NT2/D1 (cell line): ENCODE measurements around the gene PI4KA.

Experiments used
- DNase-seq: peaks from one replicate; pipeline ENCODE4 v3.0.0-alpha.2; 2011; ENCODE audit warnings: low read depth, low spot score
- H3K27me3 ChIP-seq: 2 replicates; pipeline ENCODE4 v1.6.0; 2011; ENCODE audit warnings: mild to moderate bottlenecking; ENCODE audit not compliant: insufficient read length, insufficient read depth
- H3K36me3 ChIP-seq: 2 replicates; pipeline ENCODE4 v1.6.1; 2011; ENCODE audit warnings: mild to moderate bottlenecking, low read length, mixed read lengths; ENCODE audit not compliant: insufficient read depth, insufficient read length
- H3K4me1 ChIP-seq: 2 replicates; pipeline ENCODE4 v1.5.1; 2011; ENCODE audit not compliant: insufficient read depth, insufficient read length
- H3K4me3 ChIP-seq: 2 replicates; pipeline ENCODE4 v1.5.1; 2011; ENCODE audit warnings: low read depth; ENCODE audit not compliant: insufficient read length
- H3K9ac ChIP-seq: 2 replicates; pipeline ENCODE4 v1.6.0; 2011; ENCODE audit warnings: low read depth; ENCODE audit not compliant: insufficient read length
- H3K9me3 ChIP-seq: 2 replicates; pipeline ENCODE4 v1.5.1; 2011; ENCODE audit warnings: mild to moderate bottlenecking, low read length; ENCODE audit not compliant: insufficient read depth
- SUZ12 ChIP-seq: IDR thresholded peaks from 2 replicates; pipeline ENCODE4 v1.6.1; 2011; ENCODE audit not compliant: insufficient read length, insufficient read depth; ENCODE audit errors: extremely low read depth
- YY1 ChIP-seq: IDR thresholded peaks from 2 replicates; pipeline ENCODE4 v1.6.1; 2011; ENCODE audit not compliant: insufficient read length, insufficient read depth
- ZNF274 ChIP-seq: IDR thresholded peaks from 2 replicates; pipeline ENCODE4 v1.6.1; 2011; ENCODE audit warnings: mild to moderate bottlenecking, low read depth, low read length

Gene PI4KA

DNA sequence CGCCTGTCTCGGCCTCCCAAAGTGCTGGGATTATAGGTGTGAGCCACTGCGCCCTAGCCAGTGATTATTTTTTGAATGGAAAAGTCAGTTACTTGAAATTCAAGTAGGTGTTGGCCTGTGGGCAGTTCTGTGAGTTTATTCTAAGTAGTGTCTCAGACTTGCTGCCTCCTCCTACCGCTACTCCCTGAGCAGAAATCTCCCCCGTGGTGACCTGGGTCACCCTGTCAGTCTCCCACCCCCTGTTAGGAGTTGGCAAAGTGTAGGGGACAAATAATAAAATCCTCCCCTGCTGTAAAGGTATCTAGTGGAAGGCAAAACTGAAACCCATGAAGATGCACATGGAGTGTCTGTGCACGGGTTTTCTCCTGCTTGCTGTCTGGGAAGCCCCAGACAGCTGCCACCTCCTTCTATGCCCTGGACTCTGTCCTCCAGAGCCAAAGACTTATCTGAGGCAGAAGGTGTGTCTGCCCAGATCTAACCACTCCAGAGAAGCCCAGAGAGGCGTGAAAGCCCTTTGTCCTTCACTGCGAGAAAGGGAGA, 26.5 kb upstream of the PI4KA start:
- Histone ChIP-seq H3K4me1 (no peaks in the 10 kb centered on the region), H3K9me3 (no peaks in the 10 kb centered on the region), H3K27me3 (no peaks in the 10 kb centered on the region), H3K4me3 (no peak overlapping the region), H3K36me3 (peaks cover 54% of the 10 kb centered on the region), H3K9ac (no peak overlapping the region)
- TF ChIP-seq SUZ12 (no peak), ZNF274 (no peak), YY1 (no peak)
- DNase-seq, result no peak

DNA sequence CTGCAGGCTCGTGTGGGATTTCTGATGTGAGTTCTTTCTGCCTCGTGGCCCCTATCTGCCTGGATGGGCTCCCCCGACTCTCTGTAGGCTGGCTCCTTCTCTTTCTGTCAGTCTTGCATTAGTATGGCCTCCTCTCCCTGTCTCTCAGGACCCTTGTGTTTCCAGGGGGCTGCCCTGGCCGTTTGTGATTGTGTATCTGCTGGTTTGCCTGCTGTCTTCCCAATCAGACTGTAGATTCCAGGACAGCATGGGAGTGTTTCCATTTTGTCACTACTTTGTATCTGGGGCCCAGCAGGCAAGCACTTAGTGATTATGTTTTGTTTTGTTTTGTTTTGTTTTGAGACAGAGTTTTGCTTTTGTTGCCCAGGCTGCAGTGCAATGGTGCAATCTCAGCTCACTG, 25.8 kb upstream of the PI4KA start:
- H3K4me3 ChIP-seq, result no peak overlapping the region
- no peaks in the 10 kb centered on the region for H3K4me1 ChIP-seq
- TF ChIP-seq SUZ12 (no peak), YY1 (no peak), ZNF274 (no peak)
- DNase-seq, result no peak
- H3K27me3 ChIP-seq, result no peaks in the 10 kb centered on the region
- H3K9me3 ChIP-seq, result no peaks in the 10 kb centered on the region
- H3K9ac ChIP-seq, result no peak overlapping the region
- H3K36me3 ChIP-seq, result peaks cover 49% of the 10 kb centered on the region

DNA sequence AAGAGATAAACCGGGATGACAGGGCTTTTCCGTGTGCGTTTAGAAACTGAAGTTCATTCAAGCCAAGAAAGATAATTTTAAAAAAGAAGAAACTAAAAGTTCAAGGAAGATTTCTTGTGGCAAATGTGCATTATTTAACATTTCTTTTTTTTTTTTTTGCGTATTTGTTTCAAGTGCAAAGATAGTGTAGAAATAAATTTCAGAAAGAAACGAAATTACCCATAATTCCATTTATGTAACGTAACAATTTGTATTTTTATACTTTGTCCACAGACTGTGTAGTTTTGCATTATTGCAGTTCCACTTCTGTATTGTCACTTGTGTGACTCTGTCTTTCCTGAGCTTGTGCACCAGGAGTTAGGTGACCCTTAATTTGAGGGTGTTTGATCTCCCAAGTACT, 24.2 kb upstream of the PI4KA start:
- no peaks in the 10 kb centered on the region for H3K27me3 ChIP-seq
- H3K9ac ChIP-seq, result no peak overlapping the region
- peaks cover 34% of the 10 kb centered on the region for H3K36me3 ChIP-seq

DNA sequence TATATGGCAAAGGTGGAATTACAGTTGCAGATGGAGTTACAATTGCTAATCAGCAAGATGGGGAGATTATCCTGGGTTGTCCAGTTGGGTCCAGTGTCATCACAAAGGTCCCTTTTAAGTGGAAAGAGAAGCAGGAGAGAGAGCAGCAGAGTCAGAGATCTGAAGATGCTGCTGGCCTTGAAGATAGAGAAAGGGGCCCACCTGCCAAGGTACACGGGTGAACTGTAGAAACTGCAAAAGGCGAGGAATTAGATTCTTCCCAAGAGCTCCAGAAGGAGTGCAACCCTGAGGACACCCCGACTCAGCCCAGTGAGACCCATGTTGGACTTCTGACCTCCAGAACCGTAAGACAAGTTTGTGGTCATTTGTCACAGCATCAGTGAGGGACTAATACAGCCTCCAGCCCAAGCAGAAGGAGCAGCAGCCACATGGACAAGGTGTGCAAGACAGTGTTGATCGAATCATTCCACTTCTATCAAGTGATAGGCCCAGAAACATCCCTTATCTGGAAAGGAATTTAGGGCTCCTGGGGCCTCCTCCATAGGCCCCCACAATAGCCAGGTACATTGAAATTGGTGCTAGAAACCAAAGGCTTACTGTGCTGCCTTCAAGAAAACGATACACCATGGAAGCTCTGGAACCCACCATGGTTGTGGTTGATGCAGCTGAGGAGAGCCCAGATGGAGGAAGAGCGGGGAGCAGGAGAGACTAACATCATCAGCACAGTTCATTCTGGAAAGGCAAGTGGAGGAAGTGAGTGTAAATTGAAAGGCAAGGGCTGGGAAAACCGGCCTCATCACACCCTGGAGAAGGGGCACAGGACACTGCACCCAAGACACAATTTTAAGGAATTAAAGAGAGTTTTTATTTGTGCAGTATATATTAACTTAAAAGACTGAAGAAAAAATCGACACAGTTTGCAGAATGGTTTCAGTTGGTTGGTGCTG, 23.5 kb upstream of the PI4KA start:
- Histone ChIP-seq H3K27me3 (no peaks in the 10 kb centered on the region), H3K9ac (no peak overlapping the region), H3K4me3 (no peak overlapping the region), H3K36me3 (peaks cover 27% of the 10 kb centered on the region), H3K9me3 (no peaks in the 10 kb centered on the region), H3K4me1 (no peaks in the 10 kb centered on the region)
- no peak for TF ChIP-seq ZNF274
- no peak for TF ChIP-seq YY1
- no peak for TF ChIP-seq SUZ12
- DNase-seq, result no peak

More for the DNA sequence above, 24.2 kb upstream of the PI4KA start:
- H3K4me1 ChIP-seq, result no peaks in the 10 kb centered on the region
- no peaks in the 10 kb centered on the region for H3K9me3 ChIP-seq
- DNase-seq, result no peak
- no peak overlapping the region for H3K4me3 ChIP-seq
- TF ChIP-seq ZNF274 (no peak), SUZ12 (no peak), YY1 (no peak)

DNA sequence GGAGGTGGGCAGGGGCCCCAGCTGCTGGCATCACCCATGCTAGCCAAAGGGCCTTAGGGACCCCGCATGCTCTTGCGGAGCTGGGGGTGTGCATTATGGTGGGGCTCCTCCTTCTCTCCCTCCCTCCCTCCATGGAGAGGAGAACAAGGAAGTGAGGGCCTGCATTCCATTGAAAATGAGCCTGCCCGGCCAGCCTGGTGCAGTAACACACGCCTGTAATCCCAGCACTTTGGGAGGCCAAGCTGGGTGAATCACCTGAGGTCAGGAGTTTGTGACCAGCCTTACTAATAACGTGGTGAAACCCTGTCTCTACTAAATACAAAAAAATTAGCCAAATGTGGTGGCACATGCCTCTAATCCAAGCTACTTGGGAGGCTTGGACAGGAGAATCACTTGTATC, 22.6 kb upstream of the PI4KA start:
- Histone ChIP-seq H3K27me3 (no peaks in the 10 kb centered on the region), H3K9me3 (no peaks in the 10 kb centered on the region), H3K9ac (no peak overlapping the region), H3K36me3 (peaks cover 30% of the 10 kb centered on the region), H3K4me1 (no peaks in the 10 kb centered on the region), H3K4me3 (no peak overlapping the region)
- no peak for DNase-seq
- TF ChIP-seq ZNF274 (no peak), SUZ12 (no peak), YY1 (no peak)

DNA sequence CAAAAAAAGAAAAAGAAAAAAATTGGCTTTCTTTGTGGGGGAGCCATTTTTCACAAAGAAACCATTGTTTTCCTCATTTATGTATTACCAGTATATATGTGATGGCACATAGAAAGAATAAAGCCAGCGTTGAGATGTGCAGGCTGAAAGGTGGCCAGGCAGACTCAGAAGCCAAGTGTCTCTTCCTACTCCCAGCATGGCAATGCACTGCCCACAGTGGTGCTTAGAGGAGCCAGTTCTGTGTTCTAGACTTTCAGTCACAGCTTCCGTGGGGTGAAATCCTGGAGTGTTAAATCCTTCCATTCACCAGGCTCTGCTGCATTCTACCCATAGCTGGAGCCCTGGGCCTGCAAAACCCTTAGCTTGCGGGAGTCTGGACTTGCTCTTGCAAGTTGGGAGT, 19.1 kb upstream of the PI4KA start:
- no peak for DNase-seq
- Histone ChIP-seq H3K36me3 (peaks cover 29% of the 10 kb centered on the region), H3K9me3 (no peaks in the 10 kb centered on the region), H3K4me3 (no peak overlapping the region), H3K27me3 (no peaks in the 10 kb centered on the region), H3K9ac (no peak overlapping the region), H3K4me1 (no peaks in the 10 kb centered on the region)
- TF ChIP-seq YY1, result no peak
- no peak for TF ChIP-seq ZNF274
- TF ChIP-seq SUZ12, result no peak

DNA sequence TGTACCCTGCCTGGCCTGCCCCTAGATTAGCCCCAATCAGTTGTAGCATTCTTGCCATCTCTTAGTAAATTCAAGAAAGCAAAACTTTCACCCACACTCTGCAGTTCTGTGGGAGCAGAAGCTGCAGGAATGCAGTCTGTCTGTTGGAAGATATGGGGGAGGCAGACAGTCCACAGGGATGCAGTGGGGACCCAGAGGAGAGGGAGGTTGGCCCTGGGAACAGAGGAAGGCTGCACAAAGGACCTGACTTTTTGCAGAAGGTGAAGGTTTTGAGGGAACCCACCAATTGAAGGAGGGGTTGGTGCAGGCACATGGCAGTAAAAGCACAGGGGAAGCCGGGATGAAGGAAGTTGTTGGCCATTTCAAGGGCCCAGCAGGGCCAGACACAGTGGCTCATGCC, 16.7 kb upstream of the PI4KA start:
- H3K4me1 ChIP-seq, result no peaks in the 10 kb centered on the region
- H3K27me3 ChIP-seq, result no peaks in the 10 kb centered on the region
- no peaks in the 10 kb centered on the region for H3K9me3 ChIP-seq
- DNase-seq, result no peak
- peaks cover 22% of the 10 kb centered on the region for H3K36me3 ChIP-seq
- no peak for TF ChIP-seq YY1
- TF ChIP-seq SUZ12, result no peak
- H3K9ac ChIP-seq, result no peak overlapping the region
- H3K4me3 ChIP-seq, result no peak overlapping the region
